AG04449 (cell line): ENCODE measurements around the gene CILP2.

ENCODE experiments used
- CTCF ChIA-PET: fragments of 350-600 bp; formaldehyde crosslinking; extraction: SDS; loops from one replicate; lab custom pipeline; 2021; ENCODE audit warnings: antibody characterized with exemption; lab: Yijun Ruan, JAX
- POLR2A ChIA-PET: fragments of 400-600, 350-600 bp; formaldehyde crosslinking; extraction: SDS; loops from one replicate; lab custom pipeline; 2020; ENCODE audit warnings: antibody characterized with exemption, inconsistent platforms; lab: Yijun Ruan, JAX
- DNase-seq: peaks from one replicate; pipeline ENCODE4 v3.0.0-alpha.2; 2010; ENCODE audit warnings: low read depth, low spot score
- H3K4me3 ChIP-seq: 2 replicates; pipeline ENCODE4 v1.5.1; 2011; ENCODE audit warnings: low read depth, mild to moderate bottlenecking, control low read depth, low read length
- TF ChIP-seq, protein P1 (sequence below): IDR thresholded peaks from one replicate; pipeline ENCODE4 v1.5.1; 2011; ENCODE audit warnings: mild to moderate bottlenecking, moderate library complexity, low read length, control low read depth, inconsistent platforms; ENCODE audit not compliant: insufficient read depth; ENCODE audit errors: missing control alignments

CILP2 gene

DNA sequence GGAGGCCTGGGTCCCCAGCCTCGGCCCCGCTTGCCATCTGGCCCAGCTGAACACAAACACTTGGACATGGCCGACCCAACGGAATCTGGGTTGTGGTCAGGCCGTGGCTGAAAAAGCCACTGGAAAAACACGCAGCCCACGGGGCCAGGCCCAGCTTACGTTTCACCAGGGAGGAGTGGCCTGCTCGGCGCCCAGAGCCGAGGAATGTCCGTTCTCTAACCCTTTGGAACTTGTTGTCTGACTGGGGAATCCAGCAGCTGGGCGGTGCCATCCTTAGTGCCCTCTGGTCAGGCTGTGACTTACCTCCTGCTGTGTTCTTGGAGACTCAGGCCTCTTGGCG is 13.8 kb downstream of the CILP2 start:
- CTCF ChIA-PET, result interaction anchor here (0.8 to 11.6 kb wide), 14 partner anchors 9 to 92 kb away, joined by 3 to 142 read pairs (median 11); partner anchors contain the start of genes GMIP and YJEFN3

DNA sequence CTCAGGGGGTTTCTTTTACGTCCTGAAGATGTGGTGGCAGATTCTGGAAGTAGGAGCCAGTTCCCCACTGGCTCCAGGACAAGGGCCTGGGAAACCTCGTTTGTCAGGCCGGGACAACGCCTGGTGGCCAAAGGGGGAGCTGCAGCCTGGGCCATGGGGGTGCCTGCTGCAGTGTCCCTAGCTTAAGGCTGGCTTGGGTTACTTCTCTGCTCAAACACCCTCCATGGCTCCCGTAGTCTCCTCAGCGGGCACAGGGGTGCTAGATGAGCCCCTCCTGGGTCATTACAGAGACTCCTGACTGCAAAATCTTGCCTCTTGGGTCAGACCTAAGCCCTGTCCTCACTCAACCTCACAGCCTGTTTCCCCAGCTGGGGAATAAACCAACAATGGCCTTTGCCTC is 14.7 kb downstream of the CILP2 start:
- POLR2A ChIA-PET, result interaction anchor here (0.6 kb wide), 1 partner anchor 379 kb away, joined by 4 read pairs; no protein-coding TSS in a partner anchor
- DNase-seq, result no peak
- TF ChIP-seq, protein P1, sequence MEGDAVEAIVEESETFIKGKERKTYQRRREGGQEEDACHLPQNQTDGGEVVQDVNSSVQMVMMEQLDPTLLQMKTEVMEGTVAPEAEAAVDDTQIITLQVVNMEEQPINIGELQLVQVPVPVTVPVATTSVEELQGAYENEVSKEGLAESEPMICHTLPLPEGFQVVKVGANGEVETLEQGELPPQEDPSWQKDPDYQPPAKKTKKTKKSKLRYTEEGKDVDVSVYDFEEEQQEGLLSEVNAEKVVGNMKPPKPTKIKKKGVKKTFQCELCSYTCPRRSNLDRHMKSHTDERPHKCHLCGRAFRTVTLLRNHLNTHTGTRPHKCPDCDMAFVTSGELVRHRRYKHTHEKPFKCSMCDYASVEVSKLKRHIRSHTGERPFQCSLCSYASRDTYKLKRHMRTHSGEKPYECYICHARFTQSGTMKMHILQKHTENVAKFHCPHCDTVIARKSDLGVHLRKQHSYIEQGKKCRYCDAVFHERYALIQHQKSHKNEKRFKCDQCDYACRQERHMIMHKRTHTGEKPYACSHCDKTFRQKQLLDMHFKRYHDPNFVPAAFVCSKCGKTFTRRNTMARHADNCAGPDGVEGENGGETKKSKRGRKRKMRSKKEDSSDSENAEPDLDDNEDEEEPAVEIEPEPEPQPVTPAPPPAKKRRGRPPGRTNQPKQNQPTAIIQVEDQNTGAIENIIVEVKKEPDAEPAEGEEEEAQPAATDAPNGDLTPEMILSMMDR, result peak; percentile 79
- H3K4me3 ChIP-seq, result no peak overlapping the region
- CTCF ChIA-PET, result interaction anchor here (1.0 to 11.6 kb wide), 25 partner anchors 9 to 405 kb away, joined by 3 to 142 read pairs (median 5); partner anchors contain the start of genes GMIP and YJEFN3

More for the DNA sequence above, 13.8 kb downstream of the CILP2 start:
- TF ChIP-seq, protein P1, result no peak
- H3K4me3 ChIP-seq, result no peak overlapping the region
- no peak for DNase-seq
- POLR2A ChIA-PET, result no interaction called here

- TF ChIP-seq, protein P1, result no peak
- DNase-seq, result no peak
- CTCF ChIA-PET, result interaction anchor here (0.8 to 11.6 kb wide), 34 partner anchors 8 to 405 kb away, joined by 3 to 142 read pairs (median 6); partner anchors contain the start of genes LPAR2, NDUFA13, PBX4 and TSSK6
- no peak overlapping the region for H3K4me3 ChIP-seq
- POLR2A ChIA-PET, result no interaction called here
Measured at GRCh38 chr19:19553670-19554069, 15.6 kb downstream of the CILP2 start.

- POLR2A ChIA-PET, result no interaction called here
- TF ChIP-seq, protein P1, result peak; percentile 73
- H3K4me3 ChIP-seq, result no peak overlapping the region
- CTCF ChIA-PET, result interaction anchor here (0.7 to 11.6 kb wide), 30 partner anchors 8 to 404 kb away, joined by 3 to 142 read pairs (median 5); partner anchors contain the start of genes LPAR2, NDUFA13, PBX4 and TSSK6
- no peak for DNase-seq
Measured at GRCh38 chr19:19554074-19555023, 16.3 kb downstream of the CILP2 start.

- POLR2A ChIA-PET, result no interaction called here
- CTCF ChIA-PET, result interaction anchor here (1.3 kb wide), 1 partner anchor 86 kb away, joined by 4 read pairs; no protein-coding TSS in a partner anchor
- TF ChIP-seq, protein P1, result no peak
- H3K4me3 ChIP-seq, result no peak overlapping the region
- DNase-seq, result no peak
Measured at GRCh38 chr19:19558055-19558454, 20.0 kb downstream of the CILP2 start.

GRCh38 chr19:19558636-19559035 is 20.6 kb downstream of the CILP2 start:
- TF ChIP-seq, protein P1, result no peak
- ChIA-PET POLR2A (no interaction called here), CTCF (interaction anchor here (1.3 kb wide), 1 partner anchor 86 kb away, joined by 4 read pairs; no protein-coding TSS in a partner anchor)
- no peak overlapping the region for H3K4me3 ChIP-seq
- DNase-seq, result no peak
